Measurements from ENCODE around the gene SCN3A. TPM values are rescaled to one million over a fixed set of nuclear protein-coding genes. Genes with fewer than 3 reads are reported as not detected.

SCN3A gene
- total and polyA plus RNA-seq, 2 of the 13 experiments (the other 11 are each of a cell fraction or from before 2014, with no cell fraction given): not detected

- no peak for TF ChIP-seq UBTF (CRISPR knock-in tag; IDR thresholded peaks at IDR 0.05)
- TF ChIP-seq, protein P1, sequence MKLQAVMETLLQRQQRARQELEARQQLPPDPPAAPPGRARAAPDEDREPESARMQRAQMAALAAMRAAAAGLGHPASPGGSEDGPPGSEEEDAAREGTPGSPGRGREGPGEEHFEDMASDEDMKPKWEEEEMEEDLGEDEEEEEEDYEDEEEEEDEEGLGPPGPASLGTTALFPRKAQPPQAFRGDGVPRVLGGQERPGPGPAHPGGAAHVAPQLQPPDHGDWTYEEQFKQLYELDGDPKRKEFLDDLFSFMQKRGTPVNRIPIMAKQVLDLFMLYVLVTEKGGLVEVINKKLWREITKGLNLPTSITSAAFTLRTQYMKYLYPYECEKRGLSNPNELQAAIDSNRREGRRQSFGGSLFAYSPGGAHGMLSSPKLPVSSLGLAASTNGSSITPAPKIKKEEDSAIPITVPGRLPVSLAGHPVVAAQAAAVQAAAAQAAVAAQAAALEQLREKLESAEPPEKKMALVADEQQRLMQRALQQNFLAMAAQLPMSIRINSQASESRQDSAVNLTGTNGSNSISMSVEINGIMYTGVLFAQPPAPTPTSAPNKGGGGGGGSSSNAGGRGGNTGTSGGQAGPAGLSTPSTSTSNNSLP (IDR thresholded peaks at IDR 0.05; ENCODE audit: low read depth, low read length): no peak
- no peak for TF ChIP-seq ZNF30 (CRISPR knock-in tag; IDR thresholded peaks at IDR 0.05)
- no peak for TF ChIP-seq CBX2 (IDR thresholded peaks at IDR 0.05; ENCODE audit: low read depth, low read length)
- no peak for TF ChIP-seq CBX2 (CRISPR knock-in tag; IDR thresholded peaks at IDR 0.05; ENCODE audit: low read depth)
- TF ChIP-seq TRIM22 (IDR thresholded peaks at IDR 0.05): no peak
- no peak for TF ChIP-seq TSC22D2 (CRISPR knock-in tag; IDR thresholded peaks at IDR 0.05; ENCODE audit: borderline replicate concordance)
- TF ChIP-seq PHF21A (CRISPR knock-in tag; IDR thresholded peaks at IDR 0.05): no peak
- TF ChIP-seq ZFP90 (CRISPR knock-in tag; IDR thresholded peaks at IDR 0.05; ENCODE audit: borderline replicate concordance): no peak
- TF ChIP-seq, protein P2, sequence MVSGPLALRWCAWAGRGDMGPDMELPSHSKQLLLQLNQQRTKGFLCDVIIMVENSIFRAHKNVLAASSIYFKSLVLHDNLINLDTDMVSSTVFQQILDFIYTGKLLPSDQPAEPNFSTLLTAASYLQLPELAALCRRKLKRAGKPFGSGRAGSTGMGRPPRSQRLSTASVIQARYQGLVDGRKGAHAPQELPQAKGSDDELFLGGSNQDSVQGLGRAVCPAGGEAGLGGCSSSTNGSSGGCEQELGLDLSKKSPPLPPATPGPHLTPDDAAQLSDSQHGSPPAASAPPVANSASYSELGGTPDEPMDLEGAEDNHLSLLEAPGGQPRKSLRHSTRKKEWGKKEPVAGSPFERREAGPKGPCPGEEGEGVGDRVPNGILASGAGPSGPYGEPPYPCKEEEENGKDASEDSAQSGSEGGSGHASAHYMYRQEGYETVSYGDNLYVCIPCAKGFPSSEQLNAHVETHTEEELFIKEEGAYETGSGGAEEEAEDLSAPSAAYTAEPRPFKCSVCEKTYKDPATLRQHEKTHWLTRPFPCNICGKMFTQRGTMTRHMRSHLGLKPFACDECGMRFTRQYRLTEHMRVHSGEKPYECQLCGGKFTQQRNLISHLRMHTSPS (CRISPR knock-in tag; IDR thresholded peaks at IDR 0.05; ENCODE audit: low read depth): no peak
- TF ChIP-seq ZBTB38 (CRISPR knock-in tag; IDR thresholded peaks at IDR 0.05): no peak
- TF ChIP-seq ZNF160 (CRISPR knock-in tag; IDR thresholded peaks at IDR 0.05): no peak
- TF ChIP-seq SMYD3 (CRISPR knock-in tag; IDR thresholded peaks at IDR 0.05): no peak
- no peak for TF ChIP-seq STAT5B (CRISPR knock-in tag; IDR thresholded peaks at IDR 0.05)
- TF ChIP-seq YEATS2 (CRISPR knock-in tag; IDR thresholded peaks at IDR 0.05; ENCODE audit: borderline replicate concordance): no peak
- TF ChIP-seq HMG20A (CRISPR knock-in tag; IDR thresholded peaks at IDR 0.05; ENCODE audit: borderline replicate concordance): peak; percentile 69; the same call in 1 of the 2 replicates
- no peak for TF ChIP-seq HDAC6 (IDR thresholded peaks at IDR 0.05; ENCODE audit: low read depth, low read length)
- 0 out of 2 replicates have a peak, but pooled peaks have one; percentile 26 for TF ChIP-seq ZMYM4 (CRISPR knock-in tag; IDR thresholded peaks at IDR 0.05)
- no peak for TF ChIP-seq KAT2B (IDR thresholded peaks at IDR 0.05; ENCODE audit: borderline replicate concordance, low read depth, low read length)
- TF ChIP-seq JARID2 (CRISPR knock-in tag; IDR thresholded peaks at IDR 0.05; ENCODE audit: insufficient replicate concordance): no peak
- no peak for TF ChIP-seq ZFP36L2 (CRISPR knock-in tag; IDR thresholded peaks at IDR 0.05)
- TF ChIP-seq ZMAT5 (CRISPR knock-in tag; IDR thresholded peaks at IDR 0.05; ENCODE audit: borderline replicate concordance, low read depth): no peak
- no peak for TF ChIP-seq RNF2 (conservative IDR thresholded peaks at IDR 0.05; ENCODE audit: low read depth)
- no peak for TF ChIP-seq MAFK (conservative IDR thresholded peaks at IDR 0.05 in 1 of 2, IDR thresholded peaks at IDR 0.05 in 1 of 2; ENCODE audit: low read length in 2 of 2)
- TF ChIP-seq ESRRA (CRISPR knock-in tag; IDR thresholded peaks at IDR 0.05; ENCODE audit: low read depth): no peak
Measured at GRCh38 chr2:165115258-165115657, 88.6 kb downstream of the SCN3A start (continued).

Measured in HepG2 (cell line).